Neural cell (in vitro differentiated cells): ENCODE results near the gene SIK1. TPM values are rescaled to one million over a fixed set of nuclear protein-coding genes. Genes with fewer than 3 reads are reported as not detected.
"Not testable (repeated sequence)": the region's sequence is repeated elsewhere in the genome, so short reads cannot be mapped to it uniquely, and the experiment has no call there.

Source experiments
- H2AFZ ChIP-seq: fragments of 200-600, 300-800 bp; sonication (generic), shearing (Covaris generic); 2 replicates; pipeline ENCODE4 v1.6.0; 2014; ENCODE audit warnings: low read depth, mild to moderate bottlenecking, antibody characterized with exemption, low read length, moderate library complexity
- H3F3A ChIP-seq: fragments of 200-600 bp; shearing (Covaris generic); 2 replicates; pipeline ENCODE4 v1.6.1; 2016; ENCODE audit warnings: mild to moderate bottlenecking, moderate library complexity, mixed read lengths, antibody characterized with exemption, low read length; ENCODE audit not compliant: insufficient read depth, poor library complexity, severe bottlenecking
- H3K27ac ChIP-seq: fragments of 200-600, 300-800 bp; sonication (generic), shearing (Covaris generic); 2 replicates; pipeline ENCODE4 v1.5.1; 2014; ENCODE audit warnings: mild to moderate bottlenecking, low read length, moderate library complexity
- H3K27me3 ChIP-seq: fragments of 300-800, 200-600 bp; sonication (generic), shearing (Covaris generic); 2 replicates; pipeline ENCODE4 v1.6.0; 2014; ENCODE audit warnings: mild to moderate bottlenecking, low read depth, low read length, moderate library complexity; ENCODE audit not compliant: insufficient read depth
- H3K36me3 ChIP-seq: fragments of 300-800, 200-600 bp; sonication (generic), shearing (Covaris generic); 2 replicates; pipeline ENCODE4 v1.5.1; 2014; ENCODE audit warnings: mild to moderate bottlenecking, antibody characterized with exemption, low read length, moderate library complexity; ENCODE audit not compliant: insufficient read depth
- H3K4me2 ChIP-seq: fragments of 300-800, 200-600 bp; sonication (generic), shearing (Covaris generic); 2 replicates; pipeline ENCODE4 v1.6.0; 2014; ENCODE audit warnings: mild to moderate bottlenecking, low read length
- H3K4me3 ChIP-seq: fragments of 300-800, 200-600 bp; sonication (generic), shearing (Covaris generic); 2 replicates; pipeline ENCODE4 v1.5.1; 2014; ENCODE audit warnings: mild to moderate bottlenecking, low read length, moderate library complexity
- H3K79me2 ChIP-seq: fragments of 200-600 bp; shearing (Covaris generic); replicated peaks from 2 replicates; pipeline ENCODE4 v1.6.0; 2014; ENCODE audit warnings: mild to moderate bottlenecking, low read length, moderate library complexity; ENCODE audit not compliant: insufficient read depth
- H3K9ac ChIP-seq: fragments of 300-800, 200-600 bp; sonication (generic), shearing (Covaris generic); 2 replicates; pipeline ENCODE4 v1.6.1; 2016; ENCODE audit warnings: mild to moderate bottlenecking, low read length, mixed read lengths
- H3K9me2 ChIP-seq: fragments of 200-600 bp; shearing (Covaris generic); 2 replicates; pipeline ENCODE4 v1.6.1; 2016; ENCODE audit warnings: mild to moderate bottlenecking, low read length, mixed read lengths; ENCODE audit not compliant: insufficient read depth
- H3K9me3 ChIP-seq: fragments of 200-600, 300-800 bp; sonication (generic), shearing (Covaris generic); 2 replicates; pipeline ENCODE4 v1.6.1; 2016; ENCODE audit warnings: mild to moderate bottlenecking, mixed run types, low read length, moderate library complexity, mixed read lengths
- H4K20me1 ChIP-seq: fragments of 200-600 bp; shearing (Covaris generic); 2 replicates; pipeline ENCODE4 v1.6.1; 2016; ENCODE audit warnings: mild to moderate bottlenecking, mixed run types; ENCODE audit not compliant: insufficient read depth
- polyA plus RNA-seq: library from polyadenylated mRNA; depleted of rRNA; stranded (reverse); fragments of >200 nt; gene quantifications from 2 replicates; pipeline ENCODE4 v1.2.3, GENCODE V29; 2014

SIK1 gene
- polyA plus RNA-seq, 1 donor from 2014 or later: 2.6 TPM

DNA sequence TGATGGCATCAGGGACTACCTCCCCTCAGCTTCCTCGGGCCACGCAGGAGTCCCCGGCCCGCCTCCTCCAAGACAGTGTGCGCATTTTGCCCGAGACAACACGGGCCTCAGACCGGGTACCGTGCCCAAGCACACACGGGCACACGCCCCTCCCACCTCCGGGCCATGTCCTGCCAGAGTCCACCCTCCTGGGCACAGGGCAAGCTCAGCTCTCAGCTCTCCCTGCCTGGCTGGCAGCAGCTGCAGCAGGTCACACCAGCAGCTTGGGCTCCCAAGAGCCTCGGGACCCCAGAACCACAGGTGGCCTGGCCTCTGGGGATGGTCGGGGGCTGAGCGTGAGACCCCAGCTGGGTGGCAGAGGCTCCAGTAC, 29.5 kb downstream of the SIK1 start:
- not testable (repeated sequence) for H3K4me3 ChIP-seq, H3K79me2 ChIP-seq, H3F3A ChIP-seq, H2AFZ ChIP-seq, H4K20me1 ChIP-seq, H3K4me2 ChIP-seq, H3K9me3 ChIP-seq, H3K27ac ChIP-seq, H3K9me2 ChIP-seq, H3K36me3 ChIP-seq, H3K27me3 ChIP-seq, H3K9ac ChIP-seq

- not testable (repeated sequence) for H3K36me3 ChIP-seq, H3K9me3 ChIP-seq, H3K79me2 ChIP-seq, H3K9me2 ChIP-seq, H3F3A ChIP-seq, H3K4me3 ChIP-seq, H2AFZ ChIP-seq, H3K4me2 ChIP-seq, H3K9ac ChIP-seq, H4K20me1 ChIP-seq, H3K27me3 ChIP-seq, H3K27ac ChIP-seq
Measured at GRCh38 chr21:43396788-43397438, 30.0 kb downstream of the SIK1 start.

DNA sequence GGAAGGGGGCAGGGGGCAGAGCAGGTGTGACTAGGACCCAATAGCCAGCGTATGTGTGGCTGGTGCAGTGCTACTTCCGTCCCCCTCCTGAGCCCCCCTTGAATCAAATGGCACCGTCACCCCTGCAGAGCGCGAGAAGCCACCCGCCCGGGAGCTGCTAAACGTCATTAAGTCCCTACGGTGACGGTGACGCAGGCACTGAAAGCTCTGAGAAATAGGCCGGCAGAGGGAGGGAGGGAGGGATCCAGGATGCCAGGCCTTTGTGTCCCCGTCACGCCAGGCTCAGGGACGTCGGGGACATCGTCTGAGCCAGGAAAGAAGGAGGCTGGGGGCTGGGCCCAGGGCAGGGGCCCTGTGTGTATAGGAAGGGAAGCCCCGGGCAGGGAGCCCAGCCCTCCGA, 43.6 kb downstream of the SIK1 start:
- H3K9me2 ChIP-seq, H2AFZ ChIP-seq, H3K79me2 ChIP-seq, H3F3A ChIP-seq, H3K9me3 ChIP-seq, H3K4me3 ChIP-seq, H3K36me3 ChIP-seq, H3K27ac ChIP-seq, H3K4me2 ChIP-seq, H3K27me3 ChIP-seq, H3K9ac ChIP-seq, H4K20me1 ChIP-seq: not testable (repeated sequence)

DNA sequence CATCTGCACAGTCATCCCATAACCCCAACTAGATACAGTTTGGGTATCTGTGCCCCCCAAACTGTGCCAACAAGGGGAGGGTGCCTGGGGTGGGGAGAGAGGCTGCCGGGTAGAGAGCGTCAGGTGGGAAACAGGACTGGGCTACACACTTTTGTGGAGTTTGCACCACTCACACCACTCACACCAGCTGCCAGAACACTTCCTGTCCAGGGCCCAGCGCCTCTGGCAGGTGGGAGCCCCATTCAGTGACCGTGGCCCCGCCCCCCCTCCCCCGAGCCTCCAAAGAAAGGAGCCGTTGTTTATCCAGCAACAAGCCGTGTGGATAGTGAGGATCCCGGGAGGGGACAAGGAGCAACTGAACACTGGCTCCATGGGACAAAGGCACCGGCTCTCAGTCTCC, 44.0 kb downstream of the SIK1 start:
- not testable (repeated sequence) for H3K4me3 ChIP-seq, H3K27me3 ChIP-seq, H4K20me1 ChIP-seq, H3F3A ChIP-seq, H2AFZ ChIP-seq, H3K36me3 ChIP-seq, H3K9ac ChIP-seq, H3K9me3 ChIP-seq, H3K4me2 ChIP-seq, H3K27ac ChIP-seq, H3K79me2 ChIP-seq, H3K9me2 ChIP-seq

GRCh38 chr21:43380852-43381533, 45.9 kb downstream of the SIK1 start:
- H3K4me2 ChIP-seq, H4K20me1 ChIP-seq, H3K79me2 ChIP-seq, H3K27me3 ChIP-seq, H3F3A ChIP-seq, H3K9ac ChIP-seq, H2AFZ ChIP-seq, H3K9me2 ChIP-seq, H3K4me3 ChIP-seq, H3K27ac ChIP-seq, H3K36me3 ChIP-seq, H3K9me3 ChIP-seq: not testable (repeated sequence)

GRCh38 chr21:43380337-43380736, 46.6 kb downstream of the SIK1 start:
- H3K79me2 ChIP-seq, H3K27ac ChIP-seq, H3K27me3 ChIP-seq, H3K9me3 ChIP-seq, H3K36me3 ChIP-seq, H3K4me3 ChIP-seq, H3F3A ChIP-seq, H3K4me2 ChIP-seq, H3K9me2 ChIP-seq, H3K9ac ChIP-seq, H4K20me1 ChIP-seq, H2AFZ ChIP-seq: not testable (repeated sequence)

DNA sequence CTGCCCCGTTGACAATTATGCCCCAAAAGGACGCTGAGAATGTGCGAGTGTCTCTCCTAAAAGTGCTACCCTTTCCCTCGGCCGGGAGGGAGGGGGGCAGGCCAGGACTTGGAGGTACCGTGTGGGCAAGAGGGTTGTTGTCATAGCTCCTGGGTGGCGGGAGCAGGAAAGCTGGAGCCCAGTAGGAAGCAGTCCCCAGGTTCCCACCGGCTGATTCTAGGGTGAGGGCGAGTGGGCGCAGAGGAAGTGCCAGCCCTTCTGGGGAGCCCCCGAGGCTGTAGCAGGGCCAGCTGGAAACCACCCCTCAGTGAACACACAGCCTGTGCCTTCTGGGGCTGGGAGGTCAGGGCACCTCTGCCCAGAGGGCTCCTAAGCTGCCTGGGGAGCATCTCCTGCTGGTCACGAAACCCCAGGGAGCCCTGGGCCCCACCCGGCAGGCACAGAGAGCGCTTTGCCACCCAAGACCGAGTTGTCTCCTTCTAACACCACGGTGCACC, 47.3 kb downstream of the SIK1 start:
- not testable (repeated sequence) for H3K27ac ChIP-seq, H3K79me2 ChIP-seq, H3K9ac ChIP-seq, H3K9me3 ChIP-seq, H3F3A ChIP-seq, H3K27me3 ChIP-seq, H4K20me1 ChIP-seq, H3K4me2 ChIP-seq, H2AFZ ChIP-seq, H3K36me3 ChIP-seq, H3K4me3 ChIP-seq, H3K9me2 ChIP-seq
